ENCODE results near the gene PROM1.

GRCh38 chr4:16090096-16090705, 6.4 kb upstream of the PROM1 start:
- TF ChIP-seq CTCF (conservative IDR thresholded peaks at IDR 0.05; ENCODE audit: low read length) (no peak), EZH2phosphoT487 (IDR thresholded peaks at IDR 0.05; ENCODE audit: borderline replicate concordance) (no peak)
